H9 (cell line): Measurements from ENCODE around the gene CD300LG. TPM values are rescaled to one million over a fixed set of nuclear protein-coding genes. Genes with fewer than 3 reads are reported as not detected.

Experiments used
- DNase-seq: peaks from one replicate; pipeline ENCODE4 v3.0.0-alpha.2; 2017
- H2AFZ ChIP-seq: one replicate; pipeline ENCODE4 v1.6.1; 2013; ENCODE audit warnings: mild to moderate bottlenecking, low read length, control low read depth, moderate library complexity
- H2AK5ac ChIP-seq: 2 replicates; pipeline ENCODE4 v1.6.1; 2013; ENCODE audit warnings: low read length, control low read depth, mixed read lengths; ENCODE audit not compliant: insufficient read length
- H2BK120ac ChIP-seq: one replicate; pipeline ENCODE4 v1.6.1; 2013; ENCODE audit warnings: low read depth, mild to moderate bottlenecking, low read length, control low read depth, inconsistent platforms; ENCODE audit not compliant: poor library complexity, severe bottlenecking
- H2BK12ac ChIP-seq: 2 replicates; pipeline ENCODE4 v1.6.1; 2013; ENCODE audit warnings: low read length, control low read depth, mixed read lengths, low read depth; ENCODE audit not compliant: insufficient read length
- H2BK15ac ChIP-seq: 2 replicates; pipeline ENCODE4 v1.6.1; 2013; ENCODE audit warnings: low read depth, low read length, control low read depth
- H2BK20ac ChIP-seq: one replicate; pipeline ENCODE4 v1.6.1; 2013; ENCODE audit warnings: low read depth, mild to moderate bottlenecking, low read length, control low read depth, inconsistent platforms; ENCODE audit not compliant: poor library complexity, severe bottlenecking
- H2BK5ac ChIP-seq: 2 replicates; pipeline ENCODE4 v1.6.1; 2013; ENCODE audit warnings: low read length, control low read depth, mixed read lengths; ENCODE audit not compliant: insufficient read length
- H3K14ac ChIP-seq: 2 replicates; pipeline ENCODE4 v1.6.1; 2013; ENCODE audit warnings: low read length, control low read depth; ENCODE audit not compliant: insufficient read depth
- H3K18ac ChIP-seq: 2 replicates; pipeline ENCODE4 v1.6.1; 2013; ENCODE audit warnings: low read depth, mild to moderate bottlenecking, mixed read lengths, low read length, control low read depth; ENCODE audit not compliant: insufficient read length
- H3K23ac ChIP-seq: 2 replicates; pipeline ENCODE4 v1.6.1; 2013; ENCODE audit warnings: low read length, control low read depth, mixed read lengths, low read depth; ENCODE audit not compliant: insufficient read length
- H3K23me2 ChIP-seq: 2 replicates; pipeline ENCODE4 v1.6.1; 2013; ENCODE audit warnings: low read depth, mild to moderate bottlenecking, mixed read lengths, low read length, control low read depth; ENCODE audit not compliant: insufficient read length, poor library complexity, severe bottlenecking
- H3K27ac ChIP-seq: 2 replicates; pipeline ENCODE4 v1.5.1; 2013; ENCODE audit warnings: low read length, control low read depth, mixed read lengths, low read depth; ENCODE audit not compliant: insufficient read length
- H3K27me3 ChIP-seq: 2 replicates; pipeline ENCODE4 v1.6.1; 2013; ENCODE audit warnings: low read length, control low read depth, inconsistent platforms; ENCODE audit not compliant: insufficient read depth
- H3K4ac ChIP-seq: 2 replicates; pipeline ENCODE4 v1.6.1; 2013; ENCODE audit warnings: low read depth, mild to moderate bottlenecking, control low read depth, inconsistent platforms, low read length, moderate library complexity
- H3K4me1 ChIP-seq: 2 replicates; pipeline ENCODE4 v1.6.1; 2013; ENCODE audit warnings: low read length, control low read depth, inconsistent platforms; ENCODE audit not compliant: insufficient read depth
- H3K4me2 ChIP-seq: 2 replicates; pipeline ENCODE4 v1.6.1; 2013; ENCODE audit warnings: low read length, control low read depth, mixed read lengths; ENCODE audit not compliant: insufficient read length, insufficient read depth
- H3K56ac ChIP-seq: 2 replicates; pipeline ENCODE4 v1.6.1; 2013; ENCODE audit warnings: low read depth, mild to moderate bottlenecking, mixed read lengths, low read length, control low read depth; ENCODE audit not compliant: insufficient read length
- H3K79me1 ChIP-seq: 2 replicates; pipeline ENCODE4 v1.6.1; 2013; ENCODE audit warnings: low read depth, mild to moderate bottlenecking, moderate library complexity, low read length, control low read depth, inconsistent platforms; ENCODE audit not compliant: insufficient read depth, poor library complexity, severe bottlenecking
- H3K79me2 ChIP-seq: 2 replicates; pipeline ENCODE4 v1.6.1; 2013; ENCODE audit warnings: low read length, control low read depth, inconsistent platforms; ENCODE audit not compliant: insufficient read depth
- H3K9ac ChIP-seq: 2 replicates; pipeline ENCODE4 v1.6.1; 2013; ENCODE audit warnings: low read length, control low read depth, mixed read lengths; ENCODE audit not compliant: insufficient read length; ENCODE audit errors: extremely low read depth
- H3K9me3 ChIP-seq: one replicate; pipeline ENCODE4 v1.6.1; 2013; ENCODE audit warnings: low read depth, low read length, inconsistent platforms; ENCODE audit not compliant: control insufficient read depth
- H3T11ph ChIP-seq: one replicate; pipeline ENCODE4 v1.6.1; 2013; ENCODE audit warnings: mild to moderate bottlenecking, low read length, control low read depth, inconsistent platforms
- H4K20me1 ChIP-seq: one replicate; pipeline ENCODE4 v1.6.1; 2013; ENCODE audit not compliant: control insufficient read depth, insufficient read length, insufficient read depth
- H4K5ac ChIP-seq: 2 replicates; pipeline ENCODE4 v1.6.1; 2013; ENCODE audit warnings: low read depth, mild to moderate bottlenecking, mixed read lengths, low read length, control low read depth; ENCODE audit not compliant: insufficient read length
- H4K8ac ChIP-seq: replicated peaks from 2 replicates; pipeline ENCODE4 v1.6.1; 2013; ENCODE audit warnings: low read length, control low read depth, mixed read lengths, low read depth; ENCODE audit not compliant: insufficient read length
- H4K91ac ChIP-seq: 2 replicates; pipeline ENCODE4 v1.6.1; 2013; ENCODE audit warnings: low read depth, mild to moderate bottlenecking, moderate library complexity, mixed read lengths, low read length, control low read depth; ENCODE audit not compliant: insufficient read length
- H3K27ac Mint-ChIP-seq, 3 experiments: 2 replicates in 2 of 3; 3 replicates in 1 of 3; pipeline ENCODE4 v1.8.0; 2020 to 2021; ENCODE audit warnings: mixed read lengths in 3 of 3, mild to moderate bottlenecking in 1 of 3, moderate library complexity in 1 of 3
- H3K27me3 Mint-ChIP-seq: 2 replicates; pipeline ENCODE4 v1.8.0; 2021; ENCODE audit warnings: low read depth, mild to moderate bottlenecking, moderate library complexity, mixed read lengths
- H3K36me3 Mint-ChIP-seq, 3 experiments: 2 replicates in 2 of 3; 3 replicates in 1 of 3; pipeline ENCODE4 v1.8.0; 2020 to 2021; ENCODE audit warnings: low read depth in 3 of 3, mixed read lengths in 3 of 3; ENCODE audit not compliant: insufficient read depth in 1 of 3
- H3K4me1 Mint-ChIP-seq, 2 experiments: 2 replicates each; pipeline ENCODE4 v1.8.0; 2020; ENCODE audit warnings: mixed read lengths in 2 of 2
- H3K4me3 Mint-ChIP-seq, 2 experiments: 2 replicates in 1 of 2; 3 replicates in 1 of 2; pipeline ENCODE4 v1.8.0; 2020 to 2021; ENCODE audit warnings: mild to moderate bottlenecking in 2 of 2, mixed read lengths in 2 of 2, moderate library complexity in 1 of 2
- H3K9me3 Mint-ChIP-seq, 2 experiments: 2 replicates in 1 of 2; 3 replicates in 1 of 2; pipeline ENCODE4 v1.8.0; 2020; ENCODE audit warnings: mild to moderate bottlenecking in 2 of 2, mixed read lengths in 2 of 2, moderate library complexity in 1 of 2
- CTCF ChIP-seq: fragments of 200-600 bp; sonication (generic); conservative IDR thresholded peaks from 3 replicates; pipeline ENCODE4 v1.8.0; 2021; ENCODE audit warnings: antibody characterized with exemption, mild to moderate bottlenecking
- WGBS: extraction: QIAGEN DNeasy Blood & Tissue Kit; methylation state at CpG from one replicate; pipeline ENCODE4 v1.1.7; 2013; ENCODE audit warnings: missing lambda C conversion rate, low lambda C conversion rate, mixed read lengths; ENCODE audit not compliant: insufficient read length; ENCODE audit errors: extremely low coverage; 5-methylcytosine and 5-hydroxymethylcytosine counted together
- total RNA-seq: library from RNA; stranded (reverse); gene quantifications from 2 replicates; pipeline ENCODE4 v1.2.1, GENCODE V29; 2021

The CD300LG gene
- total RNA-seq, 1 experiment from 2014 or later: not detected

GRCh38 chr17:43873815-43874214 is 26.8 kb downstream of the CD300LG start:
- Mint-ChIP-seq H3K36me3 (peaks cover 0 to 2% (median 0%) of the 10 kb centered on the region in 3 experiments; a peak in 3 of 7 replicates), H3K27me3 (peaks cover 7% of the 10 kb centered on the region), H3K4me3 (no peak overlapping the region), H3K4me1 (peaks cover 2 to 11% of the 10 kb centered on the region in 2 experiments), H3K9me3 (no peaks in the 10 kb centered on the region), H3K27ac (no peak overlapping the region; a peak in 1 of 7 replicates)
- peaks cover 4% of the 10 kb centered on the region for H4K20me1 ChIP-seq
- H3K27me3 ChIP-seq: no peaks in the 10 kb centered on the region
- H2BK5ac ChIP-seq: no peak overlapping the region
- no peak overlapping the region for H3K18ac ChIP-seq
- H3K27ac ChIP-seq: no peak overlapping the region
- no peak overlapping the region for H3K4me2 ChIP-seq
- H4K91ac ChIP-seq: no peak overlapping the region
- no peak overlapping the region for H3K23ac ChIP-seq
- H3K9ac ChIP-seq: no peak overlapping the region
- H2BK12ac ChIP-seq: no peak overlapping the region
- no peak overlapping the region for H2AK5ac ChIP-seq
- no peak overlapping the region for H3K4ac ChIP-seq
- H3K4me1 ChIP-seq: peaks cover 1% of the 10 kb centered on the region; the same call in 1 of the 2 replicates
- no peak overlapping the region for H3K14ac ChIP-seq
- DNase-seq: no peak
- H3K9me3 ChIP-seq: no peaks in the 10 kb centered on the region
- no peak overlapping the region for H2BK120ac ChIP-seq
- no peak overlapping the region for H3T11ph ChIP-seq
- WGBS: no CpG with 5 or more reads among the region's 6 CpGs
- no peak for TF ChIP-seq CTCF
- no peaks in the 10 kb centered on the region for H3K79me1 ChIP-seq
- H4K8ac ChIP-seq: no peak overlapping the region
- no peaks in the 10 kb centered on the region for H3K23me2 ChIP-seq
- no peak overlapping the region for H2BK15ac ChIP-seq
- no peak overlapping the region for H2BK20ac ChIP-seq
- no peak overlapping the region for H2AFZ ChIP-seq
- no peak overlapping the region for H4K5ac ChIP-seq
- no peak overlapping the region for H3K56ac ChIP-seq
- no peaks in the 10 kb centered on the region for H3K79me2 ChIP-seq
